COLO668 (cell line): ENCODE results near the gene LRSAM1.

Experiments
- DNase-seq: peaks from one replicate; lab custom pipeline; 2025; ENCODE audit not compliant: unreplicated experiment; lab: John Stamatoyannopoulos, UW

Gene LRSAM1

DNA sequence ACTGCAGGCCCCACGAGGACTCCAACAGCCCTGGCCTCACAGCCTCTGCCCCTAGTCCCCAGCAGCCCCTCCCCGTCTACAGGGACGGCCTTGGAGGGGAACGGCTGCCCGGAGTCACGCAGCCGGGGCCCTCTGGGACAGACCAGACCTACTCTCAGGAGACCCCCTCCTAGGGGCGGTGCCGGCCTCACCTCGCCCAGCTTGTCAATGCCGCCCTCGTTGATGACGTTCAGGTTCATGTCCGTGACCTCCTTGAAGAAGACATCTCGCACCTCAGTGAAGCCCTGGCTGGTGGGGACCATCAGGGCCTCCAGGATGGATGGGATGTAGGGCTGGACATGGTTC is 58.6 kb downstream of the LRSAM1 start:
- DNase-seq, result no peak

DNA sequence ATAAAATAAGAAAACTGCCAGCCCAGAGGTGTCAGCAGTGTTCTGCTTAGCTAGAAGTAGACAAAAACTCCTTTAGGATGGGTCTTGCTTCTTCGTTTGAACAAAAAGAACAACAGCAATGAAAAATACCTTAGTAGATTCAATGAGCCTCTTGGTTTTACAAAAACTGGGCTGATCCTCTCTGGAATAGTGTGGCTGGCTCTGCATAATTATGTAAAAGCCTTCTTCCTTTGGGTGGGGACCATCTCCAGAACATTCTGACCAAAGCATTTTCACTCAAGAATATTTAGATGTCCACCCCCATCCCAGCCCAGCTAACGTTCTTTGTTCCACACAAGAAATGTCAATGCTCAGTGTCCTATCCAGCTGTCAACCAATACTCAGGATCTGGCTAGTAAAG is 63.2 kb downstream of the LRSAM1 start:
- no peak for DNase-seq

DNA sequence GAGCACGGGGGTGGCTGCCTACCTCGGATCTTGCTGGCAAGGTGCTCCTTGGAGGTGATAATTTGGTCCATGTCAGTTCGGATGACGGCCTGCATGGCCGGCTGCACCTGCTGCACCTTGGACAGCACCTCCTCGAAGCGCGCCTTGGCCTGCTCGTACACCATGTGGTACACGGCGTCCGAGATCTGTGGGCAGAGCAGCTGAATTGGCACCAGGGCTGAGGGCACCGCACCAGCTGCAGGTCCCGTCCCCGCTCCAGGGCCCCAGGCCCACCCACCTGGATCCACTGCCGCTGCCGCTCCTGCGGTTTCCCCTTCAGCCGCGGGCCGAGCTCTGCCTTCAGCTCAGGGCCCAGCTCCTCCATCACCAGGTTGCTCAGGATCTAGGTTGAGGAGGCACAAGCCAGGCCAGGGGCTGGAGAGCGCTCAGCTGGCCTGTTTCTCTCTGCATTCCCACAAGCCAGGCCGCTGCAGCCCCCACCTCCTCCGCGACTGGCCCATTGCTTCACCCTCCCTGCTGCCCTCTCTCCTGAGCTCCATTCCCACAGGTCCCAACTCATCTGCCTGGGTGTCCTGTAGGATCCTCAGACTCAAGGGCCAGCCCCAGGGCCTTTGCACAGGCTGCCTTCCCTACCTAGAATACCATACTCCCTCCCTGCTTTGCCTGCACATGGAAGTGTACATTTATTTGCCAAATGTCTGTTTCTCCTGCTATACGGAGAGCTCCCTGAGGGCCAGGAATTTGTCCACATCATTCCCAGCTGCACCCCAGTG is 65.7 kb downstream of the LRSAM1 start:
- DNase-seq, result no peak

DNA sequence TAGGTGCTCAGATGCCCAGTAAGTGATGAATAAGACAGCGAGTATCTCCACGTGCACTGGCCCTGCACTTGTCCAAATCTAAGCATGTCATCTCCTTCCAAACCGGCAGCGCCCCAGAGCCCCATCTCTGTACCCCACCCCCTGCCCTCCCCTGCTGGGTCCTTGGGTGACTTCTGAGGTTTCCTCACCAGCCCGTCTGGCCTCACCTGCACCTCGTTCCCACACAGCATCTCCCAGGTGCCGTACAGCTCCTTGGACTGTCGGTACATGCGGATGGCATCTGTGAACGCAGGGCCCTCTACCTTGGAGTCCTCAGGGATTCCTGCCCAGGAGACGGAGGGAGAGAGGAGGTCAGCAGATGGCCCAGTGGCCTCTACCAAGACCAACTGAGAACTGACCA is 66.3 kb downstream of the LRSAM1 start:
- no peak for DNase-seq

DNA sequence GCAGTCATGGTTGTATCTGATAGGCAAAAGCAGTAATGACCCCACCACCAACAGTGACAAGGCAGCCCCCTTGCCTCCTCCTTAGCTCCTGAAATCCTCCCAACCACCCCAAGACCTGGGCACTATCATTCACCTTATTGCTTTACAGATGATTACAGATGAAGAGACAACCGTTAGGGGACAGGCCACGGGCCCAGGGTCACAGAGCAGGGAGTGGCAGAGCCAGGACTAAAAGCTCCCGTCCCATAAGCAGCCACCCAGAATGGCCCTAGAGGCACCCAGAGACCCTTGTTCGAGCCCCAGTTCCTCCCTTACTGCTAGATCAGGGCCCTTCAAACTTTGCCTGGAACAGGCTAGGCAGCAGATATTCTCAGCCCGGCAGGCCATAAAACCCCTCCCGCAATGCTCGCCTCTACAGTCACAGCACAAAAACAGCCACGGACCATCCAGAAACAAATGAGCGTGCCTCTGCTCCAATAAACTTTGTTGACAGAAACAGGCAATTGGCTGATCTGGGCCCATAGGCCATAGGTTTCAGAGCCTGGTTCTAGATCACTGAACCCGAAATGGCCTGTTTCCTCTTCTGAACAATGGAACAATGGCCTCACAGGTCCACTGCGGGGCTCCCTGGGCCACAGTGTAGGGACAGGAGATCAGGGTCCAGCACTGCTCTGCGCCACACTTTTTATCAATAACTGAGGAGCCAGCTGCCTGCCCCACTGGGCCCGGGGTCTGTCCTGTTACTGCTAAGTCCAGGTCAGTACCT is 67.0 kb downstream of the LRSAM1 start:
- DNase-seq, result no peak

GRCh38 chr9:127519301-127520166 is 68.2 kb downstream of the LRSAM1 start:
- no peak for DNase-seq

DNA sequence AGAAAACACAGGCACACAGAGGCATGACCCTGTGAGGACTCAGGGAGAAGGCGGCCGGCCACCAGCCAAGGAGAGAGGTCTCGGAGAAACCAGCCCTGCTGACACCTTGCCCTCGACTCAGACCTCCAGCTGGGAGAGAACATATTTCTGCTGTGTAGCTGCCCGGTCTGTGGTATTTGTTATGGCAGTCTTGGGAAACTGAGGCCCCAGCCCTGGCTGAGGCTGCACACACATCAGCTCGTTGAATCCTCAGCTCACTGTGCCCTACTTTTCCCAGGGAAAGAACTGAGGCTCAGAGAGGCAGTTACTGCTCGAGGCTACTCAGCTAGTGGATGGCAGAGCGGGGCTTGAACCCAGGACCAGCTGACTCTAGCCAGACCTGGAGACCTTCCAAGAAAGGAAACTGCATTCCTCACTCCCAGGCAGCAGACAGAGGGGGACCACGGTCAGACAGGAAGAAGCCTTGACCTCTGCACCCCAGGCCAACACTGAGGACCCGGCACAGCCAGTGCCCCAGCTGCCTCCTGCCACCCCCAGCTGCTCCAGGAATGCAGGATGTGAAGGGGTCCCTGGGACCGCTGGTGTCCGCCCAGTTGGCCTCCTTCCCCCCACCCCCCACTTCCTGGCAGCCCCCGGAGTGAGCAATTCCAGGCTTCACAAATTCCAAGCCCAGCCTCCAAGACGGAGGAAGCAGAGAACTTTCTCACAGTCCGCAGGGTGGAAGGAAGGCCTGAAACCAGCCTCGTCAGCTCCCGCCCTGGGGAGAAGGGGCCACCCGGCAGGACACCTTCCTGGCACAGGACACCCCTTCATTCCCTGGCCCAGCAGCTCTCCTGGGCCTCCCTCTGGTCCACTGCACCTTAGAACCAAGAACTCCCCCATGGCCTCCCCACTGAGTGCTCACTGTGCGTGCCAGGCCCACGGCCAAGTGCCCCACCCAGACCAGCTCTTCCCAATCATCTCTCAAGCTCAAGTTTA is 69.9 kb downstream of the LRSAM1 start:
- no peak for DNase-seq

DNA sequence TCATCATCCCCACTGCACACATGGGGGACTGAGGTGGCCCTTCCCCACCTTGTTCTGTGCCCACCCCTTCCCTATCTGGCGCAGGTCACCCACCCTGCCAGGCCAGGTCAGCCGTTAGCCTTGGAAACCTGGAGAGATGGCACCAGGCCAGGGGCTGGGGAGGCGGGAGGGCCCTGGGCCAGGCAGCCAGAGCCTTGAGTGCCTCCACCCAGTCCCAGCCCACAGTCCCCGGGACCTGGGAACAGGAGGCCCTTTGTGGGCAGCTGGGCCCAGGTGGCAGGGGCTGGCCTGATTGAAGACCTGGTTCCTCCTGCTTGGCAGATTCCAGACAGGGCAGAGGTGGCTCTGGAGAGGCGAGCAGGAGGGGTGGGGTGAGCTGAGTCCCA is 70.6 kb downstream of the LRSAM1 start:
- DNase-seq, result no peak

- no peak for DNase-seq
Observed at GRCh38 chr9:127522727-127523126, 71.4 kb downstream of the LRSAM1 start.

DNA sequence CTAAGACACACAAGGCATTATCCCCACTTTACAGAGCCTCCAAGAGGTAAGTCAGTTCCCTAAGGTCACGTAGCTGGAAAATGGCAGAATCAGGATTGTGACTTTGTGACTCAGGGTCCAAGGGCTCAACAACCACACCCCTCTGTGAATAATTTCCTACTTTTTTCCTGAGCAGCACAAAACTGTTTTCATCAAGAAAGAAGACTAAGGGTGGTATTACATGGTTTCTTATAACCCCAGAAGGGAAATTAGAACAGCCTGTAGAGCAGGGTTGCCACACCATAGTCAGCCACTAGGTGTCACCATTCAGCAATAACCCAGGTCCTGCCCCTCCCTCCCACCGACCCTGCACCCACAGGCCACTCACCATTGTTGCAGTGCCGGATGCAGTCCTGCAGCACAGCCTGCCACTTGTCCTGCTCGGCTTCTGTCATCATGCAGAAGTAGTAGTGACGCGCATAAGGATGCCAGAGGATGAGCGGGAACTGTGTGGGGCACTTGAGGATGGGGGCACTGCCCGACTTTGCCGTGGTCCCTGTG is 72.1 kb downstream of the LRSAM1 start:
- peak; percentile 49 for DNase-seq

DNA sequence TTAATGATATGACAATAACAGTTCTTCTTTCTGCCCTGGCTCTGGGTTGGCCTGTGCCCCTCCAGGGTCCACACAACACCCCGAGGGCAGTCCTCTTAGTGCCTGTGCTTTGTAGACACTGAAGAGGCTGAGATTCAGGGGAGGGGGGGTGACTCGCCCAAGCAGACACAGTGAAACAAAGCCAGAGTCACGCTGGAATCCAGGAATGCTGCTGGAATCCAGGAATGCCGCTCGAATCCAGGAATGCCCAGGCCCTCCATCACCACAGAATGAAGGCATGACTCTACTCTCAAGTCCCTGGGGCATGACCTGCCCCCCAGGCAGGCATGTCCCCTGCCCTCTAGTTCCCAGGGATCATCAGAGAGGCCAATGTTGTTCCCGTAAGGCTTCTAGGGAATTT is 73.1 kb downstream of the LRSAM1 start:
- no peak for DNase-seq

- peak; percentile 39 for DNase-seq
Observed at GRCh38 chr9:127525401-127526188, 74.3 kb downstream of the LRSAM1 start.

DNA sequence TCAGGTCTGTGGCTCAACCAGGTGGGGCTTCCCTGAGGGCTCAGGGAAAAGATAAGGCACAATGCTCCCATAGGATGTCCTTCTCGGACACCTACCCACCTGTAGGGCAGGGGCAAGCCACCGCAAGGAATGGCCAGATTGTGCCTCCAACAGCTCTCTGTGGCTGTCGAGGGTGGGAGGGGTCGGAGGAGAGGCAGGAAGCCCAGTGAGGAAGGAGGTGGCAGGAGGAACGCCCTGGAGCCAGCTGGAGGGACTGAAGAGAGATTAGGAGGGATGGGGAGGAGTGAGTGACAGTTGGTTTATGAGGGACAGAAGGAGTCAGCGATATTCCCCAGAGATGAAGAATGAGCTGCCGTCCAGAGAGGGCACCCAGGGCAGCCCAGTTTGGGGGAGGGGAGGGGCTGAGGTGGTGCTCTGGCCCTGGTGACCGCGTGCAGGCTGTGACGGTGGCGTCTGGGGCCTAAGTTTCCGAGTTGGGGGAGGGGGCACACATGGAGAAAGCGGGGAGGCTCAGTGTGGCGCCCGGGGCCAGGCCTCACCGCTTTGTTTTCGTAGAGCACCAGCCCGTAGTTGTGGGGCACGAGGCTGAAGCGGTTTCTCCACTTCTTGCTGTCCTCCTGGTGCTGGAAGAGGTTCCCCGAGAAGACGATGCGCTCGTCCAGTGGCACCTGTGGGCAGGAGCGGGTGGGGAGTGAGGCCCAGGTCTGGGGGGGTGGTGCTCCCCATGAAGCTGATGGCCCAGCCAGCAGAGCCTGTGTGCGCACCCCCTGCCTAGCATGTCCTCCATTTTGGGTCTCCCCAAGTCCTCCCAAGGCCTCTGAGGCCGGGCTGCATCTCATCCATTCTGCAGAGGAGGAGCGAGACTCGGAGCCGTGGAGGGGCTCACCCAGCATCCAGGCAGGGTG is 75.6 kb downstream of the LRSAM1 start:
- no peak for DNase-seq

- no peak for DNase-seq
Observed at GRCh38 chr9:127527560-127528268, 76.4 kb downstream of the LRSAM1 start.

- DNase-seq, result no peak
Observed at GRCh38 chr9:127528422-127529251, 77.3 kb downstream of the LRSAM1 start.

DNA sequence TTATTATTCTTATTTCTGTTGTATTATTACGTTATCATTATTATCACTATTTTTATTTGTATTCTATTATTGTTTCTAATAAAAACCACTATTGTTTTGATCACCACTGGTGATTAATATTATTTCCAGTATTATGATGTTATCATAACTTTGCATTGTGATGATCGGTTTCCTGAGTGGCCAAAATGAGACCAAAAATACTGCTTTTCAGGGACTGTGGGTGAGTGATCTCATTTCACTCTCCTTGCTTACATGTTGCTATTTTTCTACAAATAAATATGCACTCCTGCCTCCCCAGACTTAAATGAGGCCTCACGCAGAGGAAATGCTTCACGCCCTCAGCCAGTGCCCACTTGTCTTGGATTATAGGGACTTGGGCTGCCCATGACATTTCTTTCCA is 78.4 kb downstream of the LRSAM1 start:
- DNase-seq, result no peak
